ENCODE measurements around the gene METTL9.

- TF ChIP-seq CTCF (IDR thresholded peaks at IDR 0.05) (no peak), POLR2A (IDR thresholded peaks at IDR 0.05) (no peak), EP300 (IDR thresholded peaks at IDR 0.05) (no peak)
Measured at GRCh38 chr16:21597561-21598030, 1.8 kb upstream of the METTL9 start.

All from ovary (tissue), 3 donors.